Left colon (tissue), 2 donors: Measurements from ENCODE around the gene BRAF. TPM values are rescaled to one million over a fixed set of nuclear protein-coding genes. Genes with fewer than 3 reads are reported as not detected.
"Not testable (repeated sequence)": the region's sequence is repeated elsewhere in the genome, so short reads cannot be mapped to it uniquely, and the experiment has no call there.

Experiments
- ATAC-seq: fragments of 200-7000 bp; cut with Tn5 transposase; one replicate; pipeline ENCODE4 v1.9.1; 2020; ENCODE audit warnings: mild to moderate bottlenecking, moderate library complexity
- DNase-seq, 2 donors: peaks; one replicate each; pipeline ENCODE4 v3.0.0-alpha.2; 2020
- intact Hi-C, 2 donors: fragments of 100-400 bp; cut with DNase I in 1 of 2; cut with micrococcal nuclease in 1 of 2; formaldehyde crosslinking; loops; one replicate each; pipeline versions ENCODE4 v1.11.2 to v1.14.0; 2022; cut with DNase I, micrococcal nuclease
- total RNA-seq, 2 donors: library from RNA; stranded (reverse); fragmentation: NEBNext Ultra II Directional; extraction: Animal tissue kit (Norgen Biotek cat#: 25700); gene quantifications; one replicate each; pipeline ENCODE4 v1.2.1, GENCODE V29; 2021
- donor health status: DM: no; HTN: no; CAD: no.
- donor health status: DM: yes; HTN: yes; CAD: no.

The BRAF gene
- total RNA-seq, 2 donors from 2014 or later: 26.5 to 26.7 TPM

- DNase-seq, ATAC-seq, intact Hi-C loops: not testable (repeated sequence)
Observed at GRCh38 chr7:140743255-140743654, 181.5 kb downstream of the BRAF start.

GRCh38 chr7:140738280-140738679 is 186.4 kb downstream of the BRAF start:
- ATAC-seq: no peak
- intact Hi-C loops: no loop called here
- DNase-seq: no peak

DNA sequence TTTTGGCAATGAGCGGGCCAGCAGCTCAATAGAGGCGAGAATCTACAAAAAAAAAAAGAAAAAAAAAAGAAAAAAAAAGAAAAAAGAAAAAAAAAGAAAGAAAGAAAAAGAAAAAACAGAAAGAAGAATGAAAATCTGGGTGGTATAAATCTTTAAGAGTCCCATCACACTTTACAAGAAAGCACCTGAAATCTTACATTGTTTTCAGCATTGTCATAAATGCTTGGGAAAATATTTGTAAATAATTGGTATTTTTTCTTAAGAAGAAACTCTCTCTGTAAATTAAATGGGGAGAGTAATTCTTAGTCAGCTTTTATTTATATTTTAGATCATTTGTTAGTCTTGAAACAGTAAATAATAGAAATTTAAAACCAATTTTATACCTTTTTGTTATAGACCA is 190.0 kb downstream of the BRAF start:
- intact Hi-C loops: no loop called here
- DNase-seq (no peak), ATAC-seq (no peak)

DNA sequence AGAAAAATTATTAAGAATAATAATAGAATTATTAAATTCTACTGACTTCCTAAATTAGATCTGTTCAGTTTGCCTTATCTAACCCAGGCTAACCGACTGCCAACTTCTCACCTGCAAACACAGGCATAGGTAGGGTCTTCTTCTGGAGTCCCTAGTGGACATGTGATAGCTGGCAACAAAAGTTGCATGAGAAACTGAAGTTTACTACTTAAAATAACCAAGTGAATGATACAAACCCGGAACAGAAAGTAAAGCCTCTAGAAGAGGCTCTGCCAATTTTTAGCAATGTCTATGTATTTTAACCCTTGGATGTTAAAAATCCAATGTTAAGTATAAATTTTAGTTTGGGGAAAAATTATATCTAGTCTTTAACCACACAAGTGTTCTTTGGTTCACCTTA is 190.6 kb downstream of the BRAF start:
- DNase-seq: no peak
- ATAC-seq: no peak
- intact Hi-C loops: no loop called here

DNA sequence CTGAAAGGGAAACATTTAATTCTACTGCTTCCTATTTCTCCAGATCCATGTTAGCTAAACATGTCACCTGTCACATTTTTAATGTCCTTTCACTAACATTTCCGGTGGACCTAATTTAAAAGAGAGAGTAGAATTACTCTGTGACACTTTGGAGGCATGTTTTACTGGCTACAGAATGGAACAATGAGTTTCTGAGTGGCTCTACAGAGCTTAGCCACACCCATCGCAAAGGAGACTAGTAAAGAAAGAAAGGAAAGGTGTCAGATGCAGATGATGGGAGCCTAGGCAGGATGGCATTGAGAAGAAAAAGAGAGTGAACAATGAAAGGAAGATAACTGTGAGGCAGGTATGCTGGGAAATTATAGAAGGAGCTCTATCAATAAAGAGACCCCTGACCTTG is 192.3 kb downstream of the BRAF start:
- no peak for DNase-seq

DNA sequence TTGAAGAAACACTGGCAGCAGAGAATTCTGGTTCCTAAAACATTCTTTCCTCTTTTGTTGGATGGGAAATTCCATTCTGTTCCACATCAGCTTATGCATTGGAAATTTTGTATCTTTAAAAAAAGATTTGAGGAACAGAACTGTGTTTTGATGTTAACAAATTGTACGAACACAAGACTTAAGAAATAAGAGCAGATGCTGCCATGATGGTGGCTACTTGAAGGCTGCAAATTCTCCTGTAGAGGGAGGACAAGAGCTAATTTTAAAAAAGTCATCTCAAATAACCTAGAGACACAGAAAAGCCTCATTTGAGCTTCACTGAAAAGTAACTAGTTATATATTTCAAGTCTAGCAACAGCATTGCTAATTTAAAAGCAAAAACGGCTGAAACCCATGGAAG is 198.4 kb downstream of the BRAF start:
- ATAC-seq (no peak), DNase-seq (no peak)
- intact Hi-C loops: no loop called here

More for the DNA sequence above, 192.3 kb downstream of the BRAF start:
- peak; percentile 58 for ATAC-seq
- intact Hi-C loops: no loop called here

DNA sequence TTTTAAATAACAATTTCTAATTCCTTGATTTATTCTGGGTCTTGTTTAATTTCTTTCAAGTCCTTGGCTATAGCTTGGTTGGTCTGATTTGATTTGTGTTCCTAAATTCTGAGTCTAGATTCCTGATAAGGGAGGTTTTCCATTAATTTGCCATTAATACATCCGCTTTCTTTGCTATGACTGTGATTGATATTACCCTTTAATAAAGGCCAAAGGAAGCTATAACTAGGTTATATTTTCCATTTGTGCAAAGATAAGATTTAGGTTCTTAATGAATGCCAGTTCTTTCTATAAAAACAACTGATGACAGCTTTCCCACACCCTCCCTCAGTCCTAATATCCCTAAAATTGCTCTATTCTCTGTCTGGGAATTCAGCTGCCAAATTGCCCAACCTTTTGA is 200.0 kb downstream of the BRAF start:
- DNase-seq (no peak), ATAC-seq (no peak)
- intact Hi-C loops: no loop called here

DNA sequence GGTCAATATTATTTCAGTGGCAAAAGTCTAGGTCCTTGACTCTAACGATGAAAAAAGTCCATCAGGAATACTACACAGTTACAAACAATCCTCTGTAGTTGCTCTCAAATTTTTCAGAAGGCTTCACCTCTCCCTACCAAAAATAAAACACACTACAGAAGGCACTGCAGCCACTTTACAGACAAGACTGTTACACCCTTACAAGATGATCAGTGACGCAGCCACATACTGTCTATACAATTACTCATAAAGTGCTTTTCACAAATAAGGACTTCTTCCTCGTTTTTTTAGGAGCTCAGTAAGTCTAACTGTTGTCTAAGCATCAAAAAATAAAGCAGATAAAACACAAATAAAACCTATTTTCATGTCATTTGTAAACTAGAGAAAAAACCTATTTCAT is 201.2 kb downstream of the BRAF start:
- intact Hi-C loops: no loop called here
- DNase-seq (no peak), ATAC-seq (no peak)

DNA sequence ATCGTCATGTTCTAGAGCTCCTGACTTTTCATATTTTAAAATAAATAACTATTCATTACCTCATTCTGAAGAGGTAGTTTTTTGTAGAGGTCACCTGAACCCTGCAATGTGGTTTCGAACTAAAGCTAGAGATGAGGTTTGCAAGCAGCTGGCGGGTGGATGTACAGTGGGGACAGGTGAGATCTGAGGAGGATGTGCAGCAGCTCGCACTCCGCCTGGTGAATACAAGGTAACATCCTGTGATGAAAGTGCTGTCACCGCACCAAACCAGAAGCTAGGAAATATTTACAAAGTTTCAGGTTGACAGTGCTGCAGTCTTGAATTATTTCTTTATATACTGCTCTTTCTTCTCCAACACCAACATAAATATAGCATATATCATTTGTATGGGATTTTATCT is 201.7 kb downstream of the BRAF start:
- ATAC-seq: no peak
- no peak for DNase-seq

DNA sequence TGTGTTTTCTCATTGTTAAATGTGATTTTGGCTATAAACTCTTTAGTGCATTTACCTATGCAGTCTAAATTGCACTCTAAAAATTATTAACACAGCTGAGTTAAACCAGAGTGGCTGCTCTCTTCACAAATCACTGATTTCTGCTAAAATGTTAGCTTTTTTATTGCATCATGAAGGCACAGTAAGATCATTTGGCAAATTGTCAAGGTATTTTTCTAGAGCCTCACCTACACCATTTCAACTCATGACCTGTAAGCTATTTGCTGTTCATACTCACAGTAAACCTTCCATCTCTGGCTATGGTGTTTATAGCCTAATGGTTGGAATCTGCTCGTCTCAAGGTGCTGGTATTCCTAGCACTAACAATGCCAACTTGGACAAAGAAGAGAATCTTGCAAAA is 202.5 kb downstream of the BRAF start:
- intact Hi-C loops: no loop called here
- ATAC-seq (no peak), DNase-seq (no peak)

More for the DNA sequence above, 201.7 kb downstream of the BRAF start:
- intact Hi-C loops: no loop called here

DNA sequence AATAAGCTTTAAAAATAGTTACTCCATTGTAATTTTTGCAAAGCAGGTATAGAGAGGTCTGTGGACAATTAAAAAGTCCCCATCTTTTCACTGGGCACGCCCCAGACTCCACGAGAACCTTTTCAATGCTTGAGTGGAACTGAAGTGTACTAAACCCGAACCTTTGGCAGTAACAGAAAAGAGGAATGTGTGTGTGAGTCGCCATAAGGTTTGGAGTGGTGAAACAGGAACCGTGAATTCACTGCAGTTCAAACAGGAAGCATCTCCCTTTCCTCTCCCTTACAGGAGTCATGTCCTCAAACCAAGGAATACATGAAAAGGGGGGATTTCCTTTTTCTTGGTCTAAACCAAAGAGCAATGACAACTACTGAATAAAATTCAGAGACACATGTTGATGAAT is 205.0 kb downstream of the BRAF start:
- ATAC-seq (no peak), DNase-seq (no peak)
- intact Hi-C loops: no loop called here

- peak; percentile 19 for ATAC-seq
- intact Hi-C loops: no loop called here
Observed at GRCh38 chr7:140714331-140715040, 210.2 kb downstream of the BRAF start.

DNA sequence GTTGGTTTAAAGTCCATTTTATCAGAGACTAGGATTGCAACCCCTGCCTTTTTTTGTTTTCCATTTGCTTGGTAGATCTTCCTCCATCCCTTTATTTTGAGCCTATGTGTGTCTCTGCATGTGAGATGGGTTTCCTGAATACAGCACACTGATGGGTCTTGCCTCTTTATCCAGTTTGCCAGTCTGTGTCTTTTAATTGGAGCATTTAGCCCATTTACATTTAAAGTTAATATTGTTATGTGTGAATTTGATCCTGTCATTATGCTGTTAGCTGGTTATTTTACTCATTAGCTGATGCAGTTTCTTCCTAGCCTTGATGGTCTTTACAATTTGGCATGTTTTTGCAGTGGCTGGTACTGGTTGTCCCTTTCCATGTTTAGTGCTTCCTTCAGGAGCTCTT is 212.3 kb downstream of the BRAF start:
- DNase-seq, ATAC-seq, intact Hi-C loops: not testable (repeated sequence)

More at GRCh38 chr7:140714331-140715040, 210.2 kb downstream of the BRAF start:
- DNase-seq: no peak

GRCh38 chr7:140708764-140709163 is 216.0 kb downstream of the BRAF start:
- ATAC-seq, intact Hi-C loops: not testable (repeated sequence)

DNA sequence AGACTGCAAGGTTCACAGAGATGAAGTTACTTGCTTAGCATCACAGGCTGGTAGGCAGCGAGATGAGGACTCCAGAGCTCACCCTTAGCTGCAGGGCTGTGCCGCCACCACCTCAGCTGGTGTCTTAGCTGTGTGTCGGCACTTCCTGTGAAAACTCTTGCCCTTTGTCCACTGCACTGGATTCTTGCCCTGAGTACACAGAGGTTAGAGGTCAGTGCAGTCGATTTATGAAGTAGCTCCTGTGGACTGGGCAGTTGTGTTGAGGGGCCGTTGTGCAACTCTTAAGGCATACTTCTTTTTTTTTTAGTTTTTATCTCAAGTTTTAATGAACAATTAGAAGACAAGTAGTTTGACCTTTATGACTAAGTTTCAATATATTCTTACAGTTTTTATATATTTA is 217.6 kb downstream of the BRAF start:
- intact Hi-C loops: no loop called here
- ATAC-seq: no peak
- DNase-seq: no peak

More at GRCh38 chr7:140708764-140709163, 216.0 kb downstream of the BRAF start:
- not testable (repeated sequence) for DNase-seq

DNA sequence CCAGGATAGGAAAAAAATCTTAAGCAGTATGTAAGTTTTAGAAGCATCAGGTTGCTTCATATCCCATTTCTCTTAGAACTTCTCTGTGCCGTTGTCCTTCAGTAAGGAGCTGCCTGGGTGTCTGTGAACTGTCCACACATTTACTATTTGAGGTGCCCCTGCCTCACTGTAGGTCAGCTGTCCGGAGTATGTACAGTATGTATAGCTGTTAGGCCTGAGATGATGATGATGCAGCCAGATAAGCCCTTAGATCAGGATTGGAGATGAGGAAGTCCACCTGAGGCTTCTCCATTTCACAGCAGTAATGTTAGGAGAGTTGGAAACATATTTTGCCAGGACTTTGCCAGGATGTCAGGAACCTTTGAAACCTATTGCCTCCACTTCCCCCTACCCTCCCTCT is 220.5 kb downstream of the BRAF start:
- ATAC-seq (no peak), DNase-seq (no peak)
- intact Hi-C loops: no loop called here

DNA sequence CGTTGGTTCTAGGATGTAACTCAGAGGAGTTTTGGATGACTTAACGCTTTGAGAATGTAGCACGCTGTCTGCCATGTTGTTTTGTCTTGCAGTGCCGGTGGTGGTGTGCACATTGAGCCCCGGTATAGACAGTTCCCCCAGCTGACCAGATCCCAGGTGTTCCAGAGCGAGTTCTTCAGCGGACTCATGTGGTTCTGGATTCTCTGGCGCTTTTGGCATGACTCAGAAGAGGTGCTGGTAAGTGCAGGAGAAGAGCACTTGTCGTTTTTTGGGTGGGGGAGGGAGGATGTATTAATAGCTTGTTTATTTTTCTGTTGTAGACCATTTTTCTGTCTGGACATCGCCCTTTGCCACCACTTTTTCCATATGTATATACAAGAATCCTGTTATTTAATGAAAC is 222.0 kb downstream of the BRAF start:
- no peak for ATAC-seq
- intact Hi-C loops: no loop called here
- no peak for DNase-seq

DNA sequence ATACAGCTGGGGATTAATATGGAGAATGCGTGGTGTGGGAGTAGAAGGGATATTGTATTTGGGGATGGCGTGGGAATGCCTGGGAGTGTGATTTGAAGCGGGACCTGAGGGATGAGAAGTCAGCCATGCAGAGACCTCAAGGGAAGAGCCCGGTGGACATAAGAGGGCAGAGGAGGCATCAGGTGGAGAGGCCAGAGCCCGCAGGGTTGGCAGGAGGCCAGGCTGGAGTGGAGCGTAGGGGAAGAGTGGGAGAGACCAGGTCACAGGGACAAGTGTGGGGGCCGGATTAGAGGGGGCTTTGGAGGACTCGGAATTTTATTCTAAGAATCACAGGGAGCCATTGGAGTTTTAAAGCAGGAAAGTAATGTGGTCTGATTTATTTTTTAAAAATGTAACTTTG is 226.3 kb downstream of the BRAF start:
- no peak for ATAC-seq
- intact Hi-C loops: no loop called here
- no peak for DNase-seq

DNA sequence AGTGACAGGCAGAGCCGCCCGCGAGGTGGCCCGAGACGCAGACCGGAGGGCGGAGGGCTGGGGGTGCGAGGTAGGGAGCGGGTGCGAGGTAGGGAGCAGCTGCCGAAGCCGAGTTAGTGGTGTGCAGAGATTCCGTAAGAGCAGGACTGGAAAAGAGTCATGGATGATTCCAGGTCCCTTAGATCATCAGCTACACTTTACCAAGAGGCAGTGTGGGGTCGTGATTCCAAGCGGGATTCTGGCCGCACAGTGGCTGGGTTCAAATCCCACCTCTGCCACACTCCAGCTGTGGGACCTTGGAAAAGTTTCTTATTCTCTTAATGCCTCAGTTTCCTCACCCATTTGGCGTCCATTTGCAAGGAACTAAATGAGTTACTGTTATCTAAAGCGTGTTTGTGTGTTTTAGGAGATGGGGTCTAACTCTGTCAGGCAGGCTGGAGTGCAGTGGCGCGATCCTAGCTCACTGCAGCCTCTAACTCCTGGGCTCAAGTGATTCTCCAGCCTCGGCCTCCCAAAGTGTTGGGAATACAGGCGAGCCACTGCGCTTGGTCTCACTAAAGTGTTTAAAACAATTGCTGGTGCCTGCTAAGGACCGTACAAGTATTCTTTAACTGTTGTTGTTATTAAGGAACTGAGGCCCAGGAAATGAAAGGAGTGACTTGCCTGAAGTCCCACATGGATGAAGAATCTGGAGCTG is 227.1 kb downstream of the BRAF start:
- intact Hi-C loops: no loop called here
- ATAC-seq (no peak), DNase-seq (peak in 1 of 2 donors; percentile 16)

DNA sequence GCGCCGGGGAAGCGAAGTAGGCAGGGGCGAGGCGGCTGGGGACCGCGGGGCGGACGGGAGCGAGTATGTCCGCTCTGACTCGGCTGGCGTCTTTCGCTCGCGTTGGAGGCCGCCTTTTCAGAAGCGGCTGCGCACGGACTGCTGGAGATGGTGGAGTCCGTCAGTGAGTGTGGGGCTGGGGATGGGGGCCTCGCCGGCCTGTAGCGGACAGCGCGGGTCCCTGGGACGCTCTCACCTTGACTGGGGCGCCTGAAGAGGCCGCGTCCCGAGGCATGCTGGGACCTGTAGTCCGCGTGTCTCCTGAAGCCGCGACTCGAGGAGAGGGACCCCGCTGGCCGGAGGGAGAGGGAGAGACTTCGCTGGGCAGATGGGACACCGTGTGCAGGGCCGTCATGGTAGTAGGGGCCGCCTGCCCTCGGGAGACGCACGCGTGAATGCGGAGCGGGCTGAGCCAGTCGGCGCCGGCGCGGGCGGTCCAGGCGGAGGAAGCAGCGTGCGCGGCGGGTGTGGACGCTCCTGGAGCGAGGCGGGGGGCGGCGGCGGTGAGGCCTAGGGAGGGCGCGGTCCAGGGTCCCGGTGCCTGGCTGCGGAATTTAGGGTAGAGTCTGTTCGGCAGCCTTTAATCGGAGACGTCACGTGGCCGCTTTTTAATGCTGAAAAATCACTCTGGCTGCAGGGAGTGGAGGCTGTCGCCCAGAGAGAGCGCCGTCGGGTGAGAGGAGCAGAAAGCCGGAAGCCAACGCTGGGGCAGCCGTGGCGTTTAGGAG is 227.9 kb downstream of the BRAF start, which contains the start of gene NDUFB2:
Gene NDUFB2 (plus strand): TSS at position 29 of the 767 bp plus-strand sequence. CDS start 37 bp downstream, at position 66.
- intact Hi-C loops: no loop called here
- DNase-seq (peak; percentile 78), ATAC-seq (peak; percentile 85)
